Measurements from ENCODE around the gene MC1R. TPM values are rescaled to one million over a fixed set of nuclear protein-coding genes. Genes with fewer than 3 reads are reported as not detected.
A peak's percentile ranks its signal among the peaks of the same experiment; 100 is the strongest.

MC1R gene
- total and polyA plus RNA-seq, 10 of the 15 experiments (the other 5 are each of a cell fraction or from before 2014, with no cell fraction given): 0.06 to 2.3 (median 0.45) TPM

DNA sequence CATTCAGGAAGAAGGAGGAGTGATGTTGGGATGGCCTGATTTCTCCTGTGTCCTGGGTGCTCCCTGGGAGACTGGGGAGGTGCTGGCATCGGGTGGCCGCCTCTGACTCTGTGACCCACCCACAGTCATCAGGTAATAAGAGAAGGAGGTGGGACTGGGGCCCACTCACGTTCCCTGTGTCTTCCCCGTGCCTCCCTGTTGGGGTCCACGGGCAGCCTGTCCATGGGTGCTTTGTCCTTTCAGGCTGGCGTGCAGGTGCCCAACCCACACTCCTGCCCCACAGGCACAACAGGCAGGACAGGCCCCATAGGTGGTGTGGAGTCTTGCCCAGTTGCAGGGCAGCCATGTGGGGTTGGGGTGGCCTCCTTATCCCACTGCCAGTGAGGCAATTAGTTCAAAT lies 33.9 kb downstream of the MC1R start:
- WGBS (ENCODE audit: insufficient coverage, insufficient replicate concordance, low lambda C conversion rate, missing lambda C conversion rate): 93% methylated on average over 6 of the region's 6 CpGs
- TF ChIP-seq RAD51 (IDR thresholded peaks at IDR 0.05): no peak
- BruUV-seq (replicated peaks): no TSS peak
- Histone ChIP-seq H3K4me3 (no peak overlapping the region), H3K27ac (ENCODE audit: control insufficient read depth, insufficient read depth) (no peak overlapping the region), H3K27me3 (replicated peaks in 1 of 2; ENCODE audit: control insufficient read depth in 2 of 2, insufficient read depth in 2 of 2, low read length in 1 of 2) (no peaks in the 10 kb centered on the region), H3K79me2 (ENCODE audit: control insufficient read depth, insufficient read depth, low read length) (no peaks in the 10 kb centered on the region), H3K36me3 (ENCODE audit: control insufficient read depth in 2 of 2, insufficient read depth in 2 of 2, low read length in 1 of 2) (no peaks in the 10 kb centered on the region; a peak in 2 of 4 replicates), H4K20me1 (ENCODE audit: control insufficient read depth, insufficient read depth) (no peaks in the 10 kb centered on the region), H3K9ac (ENCODE audit: control insufficient read depth, insufficient read depth, low read length) (no peak overlapping the region), H3K4me1 (ENCODE audit: control insufficient read depth, insufficient read depth, low read length) (peaks cover 55% of the 10 kb centered on the region), H3K4me2 (ENCODE audit: control insufficient read depth, insufficient read depth) (no peak overlapping the region), H2AFZ (ENCODE audit: control insufficient read depth, low read depth, low read length) (no peak overlapping the region), H3K9me3 (replicated peaks; ENCODE audit: control insufficient read depth, insufficient read depth, low read length) (no peaks in the 10 kb centered on the region)
- ChIA-PET CTCF (interaction anchor here (1.9 kb wide), 1 partner anchor 68 kb away, joined by 5 read pairs; no protein-coding TSS in a partner anchor), RAD21 (ENCODE audit: unreplicated experiment) (interaction anchor here (0.9 to 1.7 kb wide), 2 partner anchors 20 to 91 kb away, joined by 3 to 4 read pairs; no protein-coding TSS in a partner anchor), SMC1A (ENCODE audit: uncharacterized antibody, unreplicated experiment) (interaction anchor here (1.6 kb wide), 1 partner anchor 21 kb away, joined by 4 read pairs; no protein-coding TSS in a partner anchor), POLR2A (interaction anchor here (0.8 to 1.9 kb wide), 2 partner anchors 19 to 22 kb away, joined by 3 to 10 read pairs; no protein-coding TSS in a partner anchor)
- in situ Hi-C loops (cut with MboI): no loop called here
- no peak for FAIRE-seq
- DNase-seq (ENCODE audit: low read depth, low spot score): no peak
- no peak for ATAC-seq
- intact Hi-C loops (cut with micrococcal nuclease; ENCODE audit: unreplicated experiment): no loop called here

DNA sequence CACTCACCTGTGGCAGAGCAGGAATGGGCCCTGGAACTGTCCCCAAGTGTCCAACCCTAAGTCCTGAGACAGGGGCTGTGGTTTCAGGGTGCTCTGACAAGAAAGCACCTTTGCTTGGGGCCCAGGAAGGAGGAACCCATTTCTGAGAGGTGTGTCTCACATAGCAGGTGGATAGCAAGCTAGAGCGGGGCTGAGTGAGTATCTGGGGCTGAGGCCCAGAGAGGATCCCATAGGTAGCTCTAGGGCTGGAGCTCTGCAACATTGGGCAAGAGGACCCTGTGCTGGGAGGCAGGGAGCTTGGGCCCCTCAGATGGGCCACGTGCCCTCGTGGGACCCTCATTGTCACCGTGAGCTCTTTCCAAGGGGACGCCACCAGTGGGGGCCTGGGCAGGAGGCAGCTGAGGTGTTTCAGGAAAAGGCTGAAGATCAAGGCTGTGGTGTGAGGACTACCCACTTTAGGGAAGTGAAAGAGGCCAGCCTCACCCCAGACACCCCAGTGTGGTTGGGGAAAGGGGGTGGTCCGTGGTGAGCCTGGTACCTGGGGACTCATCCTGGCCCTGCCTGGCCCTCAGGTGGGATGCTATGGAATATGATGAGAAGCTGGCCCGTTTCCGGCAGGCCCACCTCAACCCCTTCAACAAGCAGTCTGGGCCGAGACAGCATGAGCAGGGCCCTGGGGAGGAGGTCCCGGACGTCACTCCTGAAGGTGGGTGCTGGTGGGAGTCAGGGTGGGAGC lies 35.2 kb downstream of the MC1R start:
- H3K4me2 ChIP-seq (ENCODE audit: control insufficient read depth, insufficient read depth): peak overlapping the region; percentile 94
- intact Hi-C loops (cut with micrococcal nuclease; ENCODE audit: unreplicated experiment) (no loop called here), in situ Hi-C loops (cut with MboI) (no loop called here)
- no peak overlapping the region for H3K4me3 ChIP-seq
- peaks cover 52% of the 10 kb centered on the region for H3K4me1 ChIP-seq (ENCODE audit: control insufficient read depth, insufficient read depth, low read length)
- peak overlapping the region; percentile 12; the same call in 1 of the 2 replicates for H3K9ac ChIP-seq (ENCODE audit: control insufficient read depth, insufficient read depth, low read length)
- no peak overlapping the region for H2AFZ ChIP-seq (ENCODE audit: control insufficient read depth, low read depth, low read length)
- ChIA-PET SMC1A (ENCODE audit: uncharacterized antibody, unreplicated experiment) (interaction anchor here (0.6 to 1.6 kb wide), 2 partner anchors 16 to 20 kb away, joined by 3 to 4 read pairs; no protein-coding TSS in a partner anchor), RAD21 (ENCODE audit: unreplicated experiment) (no interaction called here), POLR2A (interaction anchor here (0.8 to 1.9 kb wide), 2 partner anchors 9 to 20 kb away, joined by 3 to 10 read pairs; no protein-coding TSS in a partner anchor), CTCF (interaction anchor here (0.9 to 1.9 kb wide), 5 partner anchors 9 to 67 kb away, joined by 3 to 5 read pairs (median 4); no protein-coding TSS in a partner anchor)
- peak; percentile 91 for FAIRE-seq
- BruUV-seq (replicated peaks): no TSS peak
- H3K27ac ChIP-seq (ENCODE audit: control insufficient read depth, insufficient read depth): peak overlapping the region; percentile 61
- H3K27me3 ChIP-seq (replicated peaks in 1 of 2; ENCODE audit: control insufficient read depth in 2 of 2, insufficient read depth in 2 of 2, low read length in 1 of 2): no peaks in the 10 kb centered on the region
- H4K20me1 ChIP-seq (ENCODE audit: control insufficient read depth, insufficient read depth): no peaks in the 10 kb centered on the region
- ATAC-seq: peak; percentile 89
- no peaks in the 10 kb centered on the region for H3K9me3 ChIP-seq (replicated peaks; ENCODE audit: control insufficient read depth, insufficient read depth, low read length)
- no peak for DNase-seq (ENCODE audit: low read depth, low spot score)
- H3K79me2 ChIP-seq (ENCODE audit: control insufficient read depth, insufficient read depth, low read length): no peaks in the 10 kb centered on the region
- WGBS (ENCODE audit: insufficient coverage, insufficient replicate concordance, low lambda C conversion rate, missing lambda C conversion rate): 5% methylated on average over 11 of the region's 11 CpGs
- H3K36me3 ChIP-seq (ENCODE audit: control insufficient read depth in 2 of 2, insufficient read depth in 2 of 2, low read length in 1 of 2): peaks cover 0 to 2% of the 10 kb centered on the region in 2 experiments
- 0 out of 4 replicates have a peak, but pooled peaks of 1 of the 2 experiments have one; percentile 28 for TF ChIP-seq ETV6 (conservative IDR thresholded peaks at IDR 0.05 in 1 of 2, IDR thresholded peaks at IDR 0.05 in 1 of 2; ENCODE audit: borderline replicate concordance in 1 of 2, low read depth in 1 of 2)
- TF ChIP-seq, protein P1, sequence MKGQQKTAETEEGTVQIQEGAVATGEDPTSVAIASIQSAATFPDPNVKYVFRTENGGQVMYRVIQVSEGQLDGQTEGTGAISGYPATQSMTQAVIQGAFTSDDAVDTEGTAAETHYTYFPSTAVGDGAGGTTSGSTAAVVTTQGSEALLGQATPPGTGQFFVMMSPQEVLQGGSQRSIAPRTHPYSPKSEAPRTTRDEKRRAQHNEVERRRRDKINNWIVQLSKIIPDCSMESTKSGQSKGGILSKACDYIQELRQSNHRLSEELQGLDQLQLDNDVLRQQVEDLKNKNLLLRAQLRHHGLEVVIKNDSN (IDR thresholded peaks at IDR 0.05; ENCODE audit: borderline replicate concordance, extremely low read length, insufficient read depth, low read depth, low read length): no peak
- TF ChIP-seq, protein P2, sequence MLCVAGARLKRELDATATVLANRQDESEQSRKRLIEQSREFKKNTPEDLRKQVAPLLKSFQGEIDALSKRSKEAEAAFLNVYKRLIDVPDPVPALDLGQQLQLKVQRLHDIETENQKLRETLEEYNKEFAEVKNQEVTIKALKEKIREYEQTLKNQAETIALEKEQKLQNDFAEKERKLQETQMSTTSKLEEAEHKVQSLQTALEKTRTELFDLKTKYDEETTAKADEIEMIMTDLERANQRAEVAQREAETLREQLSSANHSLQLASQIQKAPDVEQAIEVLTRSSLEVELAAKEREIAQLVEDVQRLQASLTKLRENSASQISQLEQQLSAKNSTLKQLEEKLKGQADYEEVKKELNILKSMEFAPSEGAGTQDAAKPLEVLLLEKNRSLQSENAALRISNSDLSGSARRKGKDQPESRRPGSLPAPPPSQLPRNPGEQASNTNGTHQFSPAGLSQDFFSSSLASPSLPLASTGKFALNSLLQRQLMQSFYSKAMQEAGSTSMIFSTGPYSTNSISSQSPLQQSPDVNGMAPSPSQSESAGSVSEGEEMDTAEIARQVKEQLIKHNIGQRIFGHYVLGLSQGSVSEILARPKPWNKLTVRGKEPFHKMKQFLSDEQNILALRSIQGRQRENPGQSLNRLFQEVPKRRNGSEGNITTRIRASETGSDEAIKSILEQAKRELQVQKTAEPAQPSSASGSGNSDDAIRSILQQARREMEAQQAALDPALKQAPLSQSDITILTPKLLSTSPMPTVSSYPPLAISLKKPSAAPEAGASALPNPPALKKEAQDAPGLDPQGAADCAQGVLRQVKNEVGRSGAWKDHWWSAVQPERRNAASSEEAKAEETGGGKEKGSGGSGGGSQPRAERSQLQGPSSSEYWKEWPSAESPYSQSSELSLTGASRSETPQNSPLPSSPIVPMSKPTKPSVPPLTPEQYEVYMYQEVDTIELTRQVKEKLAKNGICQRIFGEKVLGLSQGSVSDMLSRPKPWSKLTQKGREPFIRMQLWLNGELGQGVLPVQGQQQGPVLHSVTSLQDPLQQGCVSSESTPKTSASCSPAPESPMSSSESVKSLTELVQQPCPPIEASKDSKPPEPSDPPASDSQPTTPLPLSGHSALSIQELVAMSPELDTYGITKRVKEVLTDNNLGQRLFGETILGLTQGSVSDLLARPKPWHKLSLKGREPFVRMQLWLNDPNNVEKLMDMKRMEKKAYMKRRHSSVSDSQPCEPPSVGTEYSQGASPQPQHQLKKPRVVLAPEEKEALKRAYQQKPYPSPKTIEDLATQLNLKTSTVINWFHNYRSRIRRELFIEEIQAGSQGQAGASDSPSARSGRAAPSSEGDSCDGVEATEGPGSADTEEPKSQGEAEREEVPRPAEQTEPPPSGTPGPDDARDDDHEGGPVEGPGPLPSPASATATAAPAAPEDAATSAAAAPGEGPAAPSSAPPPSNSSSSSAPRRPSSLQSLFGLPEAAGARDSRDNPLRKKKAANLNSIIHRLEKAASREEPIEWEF (IDR thresholded peaks at IDR 0.05; ENCODE audit: insufficient replicate concordance, low read depth, low read length): no peak
- TF ChIP-seq CBX3 (IDR thresholded peaks at IDR 0.05; ENCODE audit: borderline replicate concordance, low read depth): no peak
- TF ChIP-seq PAX5 (IDR thresholded peaks at IDR 0.05; ENCODE audit: borderline replicate concordance, low read depth, low read length): peak; percentile 93
